ENCODE measurements around the gene HTR3D.
"Not testable (repeated sequence)": the region's sequence is repeated elsewhere in the genome, so short reads cannot be mapped to it uniquely, and the experiment has no call there.

HTR3D gene, protein sequence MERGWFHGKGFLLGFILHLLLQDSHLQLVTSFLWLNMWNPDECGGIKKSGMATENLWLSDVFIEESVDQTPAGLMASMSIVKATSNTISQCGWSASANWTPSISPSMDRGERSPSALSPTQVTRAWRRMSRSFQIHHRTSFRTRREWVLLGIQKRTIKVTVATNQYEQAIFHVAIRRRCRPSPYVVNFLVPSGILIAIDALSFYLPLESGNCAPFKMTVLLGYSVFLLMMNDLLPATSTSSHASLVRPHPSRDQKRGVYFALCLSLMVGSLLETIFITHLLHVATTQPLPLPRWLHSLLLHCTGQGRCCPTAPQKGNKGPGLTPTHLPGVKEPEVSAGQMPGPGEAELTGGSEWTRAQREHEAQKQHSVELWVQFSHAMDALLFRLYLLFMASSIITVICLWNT

DNA sequence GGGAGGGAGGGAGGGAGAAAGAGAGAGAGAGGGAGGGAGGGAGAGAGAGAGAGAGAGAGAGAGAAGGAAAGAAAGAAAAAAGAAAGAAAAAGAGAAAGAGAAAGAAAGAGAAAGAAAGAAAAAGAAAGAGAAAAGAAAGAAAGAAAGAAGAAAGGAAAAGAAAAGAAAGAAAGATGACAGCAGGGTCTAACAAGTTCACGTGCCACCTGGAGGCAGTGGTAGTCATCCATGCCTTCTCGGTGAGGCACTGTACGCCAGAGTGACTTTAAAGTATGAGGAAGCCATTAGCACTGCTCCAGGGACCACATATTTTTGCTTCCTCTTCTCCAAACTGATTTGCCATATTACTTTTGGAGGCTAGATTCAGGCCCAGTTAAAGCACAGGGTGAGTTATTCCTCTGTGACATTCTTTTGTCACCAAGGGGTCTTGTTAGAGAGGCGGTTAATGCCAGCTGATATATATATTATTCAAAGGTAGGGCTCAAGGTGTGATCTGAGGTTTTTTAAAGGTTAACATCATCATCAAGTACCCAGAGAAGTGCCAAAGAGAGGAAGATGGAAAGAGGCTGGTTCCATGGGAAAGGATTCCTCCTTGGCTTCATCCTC is at the start of gene HTR3D:
Gene HTR3D, plus strand, starts transcription at position 556 of the 606 bp plus-strand sequence. Its CDS starts 0 bp downstream, at position 556.
- no peak for DNase-seq

GRCh38 chr3:183981990-183982644 is 49.4 kb upstream of the HTR3D start:
- no peak for DNase-seq

DNA sequence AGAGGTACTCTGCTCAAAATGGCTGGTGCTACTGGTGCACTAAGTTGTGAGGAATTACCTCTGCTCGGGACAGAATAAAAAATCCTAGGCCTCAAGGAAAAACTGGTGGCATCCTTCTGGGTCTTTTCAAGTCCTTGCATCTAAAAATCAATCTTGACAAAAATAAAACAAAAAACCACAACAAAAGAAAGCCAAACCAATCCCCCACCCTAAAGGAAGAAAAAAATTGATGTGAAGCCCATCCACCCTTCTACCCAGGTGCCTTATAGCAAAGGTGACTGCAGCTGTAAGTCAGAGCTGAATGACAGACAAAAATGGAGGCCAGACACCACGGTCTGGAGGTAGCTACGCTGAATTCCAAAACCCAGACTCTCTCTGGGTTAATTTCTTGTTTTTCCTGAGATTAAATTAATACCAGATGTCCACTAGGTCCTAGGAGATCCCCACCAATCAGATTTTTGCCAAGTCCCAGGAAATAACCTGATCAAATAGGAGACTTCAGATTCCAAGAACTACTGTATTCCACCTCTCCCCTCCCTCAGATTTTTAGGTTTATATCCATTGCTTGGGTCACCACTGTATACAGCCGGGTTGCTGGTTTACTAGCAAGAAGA is 47.3 kb upstream of the HTR3D start:
- no peak for DNase-seq

DNA sequence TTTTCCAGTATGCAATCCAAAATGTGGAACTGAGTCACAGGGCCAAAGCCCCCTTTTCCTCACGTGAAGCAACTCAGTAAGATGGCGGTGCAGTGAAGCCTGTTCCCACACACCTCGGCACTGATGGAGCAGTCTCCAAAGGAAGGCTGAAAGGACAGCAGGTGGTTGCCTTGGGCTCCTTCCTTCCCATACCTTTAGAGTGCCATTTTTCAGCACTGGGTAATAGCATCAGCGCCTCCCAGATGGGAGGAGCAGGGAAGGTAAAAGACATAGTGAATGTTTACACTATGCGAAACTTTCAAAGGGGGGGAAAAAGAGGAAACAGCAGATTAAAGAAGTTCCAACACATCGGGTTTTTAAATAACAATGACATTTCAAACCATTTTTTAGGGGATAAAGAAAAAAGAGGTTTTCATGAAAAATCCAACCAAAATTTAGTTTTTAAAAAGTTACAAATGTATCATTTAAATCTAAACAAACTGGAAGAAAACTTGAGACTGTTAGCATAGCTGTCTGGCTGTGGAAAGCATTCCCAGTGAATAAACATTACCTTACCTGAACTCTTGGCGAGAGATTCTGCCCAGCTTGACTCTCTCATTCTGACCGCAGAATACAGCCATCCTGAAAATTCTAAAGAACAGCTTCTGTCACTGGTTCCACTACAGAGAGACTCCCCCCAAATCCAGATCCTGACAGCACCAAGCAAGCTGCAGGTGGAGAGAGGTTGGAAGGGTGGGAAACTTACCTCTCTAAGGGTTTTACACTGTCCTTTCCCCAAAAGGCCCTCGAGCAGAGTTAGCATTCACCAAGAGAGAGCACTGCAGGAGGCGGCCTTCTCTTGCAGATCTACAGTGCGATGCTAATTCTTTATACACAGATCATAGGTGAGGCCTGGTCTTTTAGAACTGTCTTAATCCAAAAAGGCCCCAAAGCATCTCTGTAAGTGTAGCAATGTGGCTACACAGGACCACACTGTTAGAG is 46.5 kb upstream of the HTR3D start:
- DNase-seq = no peak

DNA sequence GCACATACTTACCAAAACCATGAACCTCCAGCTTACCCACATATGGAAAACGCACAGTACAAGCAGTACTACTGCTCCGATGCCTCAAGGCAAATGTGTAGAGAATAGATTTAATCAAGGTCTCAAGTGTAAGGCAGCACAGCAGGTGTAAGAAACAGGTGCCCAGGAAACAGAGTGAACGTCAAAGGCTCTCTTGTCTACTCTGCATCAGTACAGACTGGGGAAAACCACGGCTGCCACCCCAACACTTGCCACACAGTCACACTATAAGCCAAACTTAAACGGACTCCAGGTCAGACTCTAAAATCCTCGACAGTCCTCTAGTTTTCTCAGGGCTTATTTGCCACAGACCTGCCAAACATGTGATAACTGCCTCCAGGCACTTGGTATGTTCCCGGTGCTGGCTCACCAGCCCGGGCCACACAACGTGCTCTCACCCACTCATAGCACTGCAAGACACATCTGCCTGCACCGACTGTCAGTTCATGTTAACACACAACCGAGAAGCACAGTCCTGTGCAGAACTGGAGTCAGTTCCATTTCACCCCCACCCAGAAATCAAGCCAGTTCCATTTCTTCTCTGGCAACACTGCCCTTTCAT is 44.4 kb upstream of the HTR3D start:
- DNase-seq = no peak

DNA sequence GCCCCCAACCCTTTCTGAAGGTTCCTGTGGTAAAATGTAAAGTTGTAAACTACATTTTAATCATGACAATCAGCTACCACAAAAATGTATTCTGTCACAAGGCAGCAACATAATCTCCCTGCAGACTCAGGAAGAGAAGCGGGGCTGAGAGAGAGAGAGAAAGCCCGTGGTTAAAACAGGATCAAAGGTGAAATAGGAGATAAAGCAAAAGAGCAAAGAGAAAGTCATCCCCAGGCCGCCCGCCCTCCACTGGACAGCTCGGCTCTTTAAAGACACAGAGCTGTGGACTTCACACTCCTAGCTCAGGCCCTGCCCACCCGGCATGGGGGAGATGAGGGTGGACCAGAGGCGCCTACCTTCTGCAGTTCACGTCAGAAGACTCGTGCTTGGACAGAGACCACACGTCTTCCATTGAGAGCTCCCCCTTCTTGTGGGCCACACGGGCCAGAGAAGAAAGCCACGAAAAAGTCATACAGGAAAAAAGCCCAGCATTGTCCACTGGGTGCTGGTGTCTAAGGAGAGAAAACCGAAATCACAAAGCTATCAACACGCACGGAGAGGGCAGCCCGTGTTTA is 43.2 kb upstream of the HTR3D start:
- DNase-seq = no peak

- no peak for DNase-seq
Measured at GRCh38 chr3:183991403-183991802, 40.1 kb upstream of the HTR3D start.

GRCh38 chr3:184001761-184002160 is 29.8 kb upstream of the HTR3D start:
- no peak for DNase-seq

- no peak for DNase-seq
Measured at GRCh38 chr3:184002469-184002868, 29.1 kb upstream of the HTR3D start.

GRCh38 chr3:184003187-184003967 is 28.2 kb upstream of the HTR3D start:
- no peak for DNase-seq

DNA sequence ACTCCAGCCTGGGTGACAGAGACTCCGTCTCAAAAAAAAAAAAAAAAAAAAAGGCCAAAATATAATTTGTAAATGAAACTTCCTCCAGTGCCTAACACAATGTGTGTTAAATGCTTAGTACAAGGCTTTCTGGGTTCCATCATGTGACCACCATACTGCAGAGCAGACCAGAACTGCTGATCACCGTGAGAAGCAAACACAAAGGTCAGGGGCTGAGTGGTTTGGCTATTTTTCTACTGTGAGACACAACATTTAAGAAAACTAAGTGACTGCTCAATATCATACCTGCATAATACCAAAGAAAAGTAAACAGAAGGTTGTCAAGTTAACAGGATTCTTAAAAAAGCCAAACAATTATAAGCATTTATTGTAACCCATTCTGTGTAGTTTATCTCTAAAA is 27.1 kb upstream of the HTR3D start:
- no peak for DNase-seq

DNA sequence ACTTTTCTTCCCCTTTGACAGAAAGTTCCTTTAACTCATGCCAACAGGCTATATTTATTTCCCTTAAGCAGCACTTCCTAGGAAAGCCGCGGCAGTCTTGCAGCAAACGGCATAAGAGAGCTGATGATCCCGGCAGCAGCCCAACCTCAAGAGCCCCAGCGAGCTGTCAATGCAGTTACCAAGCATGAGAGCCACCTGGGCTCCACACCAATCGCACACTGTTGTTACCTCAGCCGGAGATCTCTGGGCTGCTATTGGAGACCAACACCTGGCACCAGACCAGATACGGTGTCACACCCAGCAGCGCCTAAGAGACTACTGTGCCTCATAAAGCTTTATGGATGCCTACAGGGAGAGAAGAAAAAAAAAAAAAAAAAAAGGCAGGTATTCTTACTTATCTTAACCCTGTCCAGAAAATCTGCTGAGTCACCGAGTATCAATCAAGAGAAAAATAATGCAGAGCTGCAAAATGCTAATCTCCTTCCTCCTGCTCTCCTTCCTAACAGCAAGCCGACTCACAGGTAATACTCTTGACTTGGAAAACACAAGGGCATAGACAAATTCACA is 25.5 kb upstream of the HTR3D start:
- peak; percentile 77 for DNase-seq

DNA sequence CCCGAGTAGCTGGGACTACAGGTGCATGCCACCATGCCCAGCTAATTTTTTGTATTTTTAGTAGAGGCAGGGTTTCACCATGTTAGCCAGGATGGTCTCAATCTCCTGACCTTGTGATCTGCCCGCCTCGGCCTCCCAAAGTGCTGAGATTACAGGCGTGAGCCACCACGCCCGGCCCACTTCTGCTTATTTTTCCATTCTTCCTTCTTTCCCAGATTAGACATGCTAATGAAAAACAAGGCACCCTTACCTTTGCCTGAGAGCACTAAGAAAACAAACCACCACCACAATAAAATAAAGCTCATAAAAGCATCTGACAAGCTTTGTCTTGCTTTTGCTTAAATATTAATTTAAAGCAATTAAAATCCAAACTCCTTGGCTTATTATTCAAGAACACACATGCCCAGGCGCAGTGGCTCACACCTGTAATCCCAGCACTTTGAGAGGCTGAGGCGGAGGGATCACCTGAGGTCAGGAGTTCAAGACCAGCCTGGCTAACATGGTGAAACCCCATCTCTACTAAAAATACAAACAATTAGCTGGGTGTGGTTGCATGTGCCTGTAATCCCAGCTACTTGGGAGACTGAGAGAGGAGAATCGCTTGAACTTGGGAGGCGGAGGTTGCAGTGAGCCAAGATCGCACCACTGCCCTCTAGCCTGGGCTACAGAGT is 24.3 kb upstream of the HTR3D start:
- not testable (repeated sequence) for DNase-seq

DNA sequence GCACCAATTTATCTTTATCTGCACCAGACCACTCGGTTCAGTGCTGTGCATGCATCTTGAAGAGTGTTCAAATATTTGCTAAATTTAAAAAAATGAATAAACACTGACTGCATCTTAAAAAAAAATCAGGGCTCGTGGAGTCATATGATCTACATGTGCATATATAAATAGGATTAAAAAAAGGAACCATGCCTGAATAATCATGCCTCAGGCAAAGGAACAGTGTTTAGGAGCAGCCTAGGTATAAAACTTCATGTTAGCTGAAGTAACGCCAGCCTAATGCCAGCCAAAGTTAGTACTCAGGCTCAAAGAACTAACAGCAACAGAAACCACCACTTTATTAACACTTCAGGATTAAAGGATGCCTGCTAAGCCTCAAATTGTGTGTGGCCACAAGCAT is 23.4 kb upstream of the HTR3D start:
- no peak for DNase-seq

DNA sequence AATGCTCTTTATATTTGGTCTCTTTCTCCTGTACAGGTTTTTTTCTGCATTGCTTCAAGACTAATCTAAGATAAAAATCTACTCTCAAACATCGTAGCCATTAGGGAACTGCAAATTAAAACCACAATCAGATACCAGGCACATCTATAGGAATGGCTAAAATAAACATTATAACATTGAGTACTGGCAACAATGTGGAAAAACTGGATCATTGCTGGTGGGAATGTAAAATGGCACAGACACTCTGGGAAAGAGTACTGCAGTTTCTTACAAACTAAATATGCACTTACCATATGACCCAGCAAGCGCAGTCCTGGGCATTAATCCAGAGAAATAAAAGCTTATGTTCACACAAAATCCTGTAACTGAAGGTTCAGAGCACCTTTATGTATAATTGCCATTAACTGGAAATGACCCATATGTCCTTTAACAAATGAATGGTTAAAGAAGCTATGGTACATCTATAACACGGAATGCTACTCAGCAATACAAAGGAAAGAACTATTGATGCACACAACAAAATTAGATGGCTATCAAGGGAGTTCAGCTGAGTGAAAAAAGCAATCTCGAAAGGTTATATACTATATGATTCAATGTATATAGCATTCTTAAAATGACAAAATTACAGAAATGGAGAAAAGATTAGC is 20.2 kb upstream of the HTR3D start:
- DNase-seq = no peak

DNA sequence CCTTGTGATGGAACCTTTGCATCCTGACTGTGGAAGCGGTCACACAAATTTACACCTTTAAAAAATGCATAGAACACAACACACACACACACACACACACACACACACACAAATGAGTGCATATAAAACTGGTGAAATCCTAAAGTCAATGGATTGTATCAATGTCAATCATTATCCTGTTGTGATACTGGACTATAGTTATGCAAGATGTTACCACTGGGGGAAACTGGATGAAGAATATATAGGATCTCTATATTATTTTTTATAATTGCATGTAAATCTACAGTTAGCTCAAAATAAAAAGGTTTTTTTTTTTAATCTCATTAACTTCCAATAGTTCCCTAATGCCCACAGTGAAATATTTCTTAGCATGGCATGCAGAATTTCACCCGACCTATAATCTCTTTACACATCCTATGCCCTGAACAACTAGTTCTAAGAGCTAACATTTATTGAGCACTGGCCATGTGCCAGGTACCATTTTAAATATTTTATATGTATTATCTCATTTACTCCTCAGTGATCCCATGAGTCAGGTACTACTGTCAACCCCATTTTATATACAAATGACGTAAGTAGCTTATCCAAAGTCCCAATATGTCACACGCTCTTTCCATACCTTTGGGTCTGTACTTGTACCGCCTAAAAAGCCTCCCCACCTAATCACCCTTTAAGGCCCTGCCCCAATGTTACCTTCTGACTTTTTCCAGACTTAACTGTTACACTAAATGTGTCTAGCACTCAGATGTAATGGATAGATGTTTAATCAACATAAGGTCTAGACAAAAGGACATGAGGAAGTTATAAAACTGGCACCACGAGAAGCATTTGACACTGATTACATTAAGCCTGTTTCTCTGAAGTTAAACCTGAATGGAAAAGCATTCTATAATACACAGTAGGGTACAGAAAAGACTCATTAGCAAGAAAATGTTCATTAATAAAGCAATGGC is 19.3 kb upstream of the HTR3D start:
- DNase-seq = no peak

GRCh38 chr3:184015381-184016019 is 16.0 kb upstream of the HTR3D start:
- DNase-seq = no peak
